IPS DF 19.7 (cell line): Measurements from ENCODE around the gene MRPL21.

Experiments
- DNase-seq: peaks from one replicate; pipeline ENCODE4 v3.0.0-alpha.2; 2013; ENCODE audit warnings: low read depth, low spot score

The MRPL21 gene

DNA sequence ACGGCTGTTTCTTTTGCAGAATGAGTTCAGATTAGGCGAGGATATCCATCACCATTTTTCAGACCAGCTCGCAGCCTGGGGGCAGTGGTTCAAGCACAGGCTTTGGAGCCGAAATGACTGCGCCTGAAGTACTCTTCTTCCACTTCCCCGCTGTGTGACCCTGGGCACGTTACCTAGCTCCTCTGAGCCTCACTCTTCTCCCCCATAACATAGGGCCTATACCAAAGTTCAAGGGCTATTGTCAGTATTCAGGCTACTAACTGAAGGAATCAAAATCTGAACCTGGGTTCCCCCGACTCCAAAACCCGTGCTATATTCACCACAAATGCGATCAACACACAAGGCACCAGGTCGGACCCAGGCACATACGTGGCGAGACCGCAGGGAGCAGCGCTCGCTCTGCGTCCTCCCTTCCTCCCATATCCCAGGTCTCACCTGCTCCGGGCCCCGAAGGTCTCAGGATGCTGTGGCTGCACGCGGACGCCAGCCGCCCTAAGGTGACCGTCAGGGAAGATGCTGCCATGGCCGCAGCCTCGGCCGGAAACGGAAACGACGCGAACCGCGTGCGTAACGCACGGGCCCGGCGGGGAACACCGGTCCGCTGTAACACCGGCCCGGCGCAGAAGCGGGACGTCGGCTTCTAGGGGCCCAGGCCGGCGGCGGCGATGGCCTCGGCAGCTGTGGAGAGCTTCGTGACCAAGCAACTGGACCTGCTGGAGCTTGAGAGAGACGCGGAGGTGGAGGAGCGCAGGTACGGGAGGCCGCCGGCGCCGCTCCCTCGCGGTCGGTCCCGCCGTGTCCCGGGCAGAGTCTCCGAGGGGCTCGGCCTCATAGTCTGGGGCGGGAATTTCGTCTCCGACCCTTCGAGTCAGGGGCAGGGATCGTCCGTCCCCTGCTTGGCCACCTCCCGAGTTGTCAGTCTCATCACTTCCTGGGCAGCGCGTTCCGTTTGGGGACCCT, at the start of gene MRPL21, which contains the start of gene IGHMBP2:
TSS of gene MRPL21 (minus strand) at position 545 of the 960 bp plus-strand sequence. CDS start at position 523, 22 bp downstream.
TSS of gene IGHMBP2 (plus strand) at position 604 of the 960 bp plus-strand sequence. CDS start at position 666, 62 bp downstream.
- DNase-seq: peak; percentile 20

DNA sequence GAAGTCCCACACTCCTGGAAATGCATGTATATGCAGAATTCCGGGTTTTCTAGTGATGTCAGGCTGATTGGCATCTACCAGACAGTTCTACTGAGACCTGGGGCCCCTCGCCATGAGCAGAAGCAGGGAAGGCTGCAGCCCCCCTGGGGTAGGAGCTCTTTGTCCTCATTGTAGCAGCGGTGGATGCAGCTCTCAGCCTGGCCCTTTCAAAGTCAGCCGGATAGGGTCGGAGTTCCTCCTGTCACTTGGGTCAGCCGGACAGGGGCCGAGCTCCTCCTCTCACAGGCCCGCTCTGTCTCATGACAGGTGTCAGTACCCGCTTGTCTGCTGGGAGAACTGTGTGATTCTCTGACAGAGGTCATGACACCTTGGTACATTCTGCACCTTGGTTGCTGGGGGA, 47.1 kb upstream of the MRPL21 start:
- no peak for DNase-seq

DNA sequence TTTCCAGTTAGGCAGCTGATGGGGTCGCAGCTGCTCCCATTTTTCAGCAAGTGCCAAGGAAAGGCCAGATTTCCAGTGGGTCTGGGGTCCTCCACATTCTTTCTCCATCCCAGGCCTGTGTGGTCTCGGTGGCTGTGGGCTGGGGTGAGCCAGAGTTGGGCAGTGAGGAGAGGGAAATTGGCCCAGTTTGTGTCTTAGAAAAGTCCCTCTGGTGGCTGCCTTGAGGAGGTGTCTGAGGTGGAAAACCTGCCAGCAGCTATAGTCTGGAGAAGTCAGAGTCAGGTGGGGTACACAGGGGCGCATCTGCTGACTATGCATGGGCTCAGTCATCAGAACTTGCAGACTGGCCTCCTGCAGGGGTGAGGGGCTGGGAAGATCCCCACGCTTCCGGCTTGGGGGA, 46.6 kb upstream of the MRPL21 start:
- peak; percentile 38 for DNase-seq

DNA sequence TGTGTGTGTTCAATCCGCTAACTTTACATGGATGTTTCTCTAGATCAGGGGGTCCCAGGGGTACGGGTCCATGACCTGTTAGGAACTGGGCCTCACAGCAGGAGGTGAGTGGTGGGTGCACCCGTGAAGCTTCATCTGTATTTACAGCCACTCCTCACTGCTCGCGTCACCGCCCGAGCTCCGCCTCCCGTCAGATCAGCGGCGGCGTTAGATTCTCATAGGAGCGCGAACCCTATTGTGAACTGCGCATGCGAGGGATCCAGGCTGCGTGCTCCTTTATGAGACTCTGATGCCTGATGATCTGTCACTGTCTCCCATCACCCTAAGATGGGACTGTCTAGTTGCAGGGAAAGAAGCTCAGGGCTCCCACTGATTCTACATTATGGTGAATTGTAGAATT, 45.3 kb upstream of the MRPL21 start:
- no peak for DNase-seq

DNA sequence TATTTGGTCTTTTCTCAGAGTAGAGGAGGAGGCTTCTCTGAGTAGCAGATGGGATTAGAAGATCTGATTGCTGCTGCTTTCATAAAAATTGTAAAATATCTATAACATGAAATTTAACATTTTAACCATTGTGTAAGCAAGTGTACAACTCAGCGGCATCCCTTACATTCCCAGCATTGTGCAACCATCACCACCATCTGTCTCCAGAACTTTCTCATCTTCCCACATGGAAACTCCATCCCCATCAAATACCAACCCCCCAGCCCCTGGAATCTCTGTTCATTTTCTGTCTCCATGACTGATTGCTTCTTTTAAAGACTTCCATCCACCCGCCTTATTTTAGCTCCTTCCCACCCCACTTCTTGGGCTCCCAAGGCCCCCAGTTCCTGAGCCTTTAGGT, 44.9 kb upstream of the MRPL21 start:
- no peak for DNase-seq

DNA sequence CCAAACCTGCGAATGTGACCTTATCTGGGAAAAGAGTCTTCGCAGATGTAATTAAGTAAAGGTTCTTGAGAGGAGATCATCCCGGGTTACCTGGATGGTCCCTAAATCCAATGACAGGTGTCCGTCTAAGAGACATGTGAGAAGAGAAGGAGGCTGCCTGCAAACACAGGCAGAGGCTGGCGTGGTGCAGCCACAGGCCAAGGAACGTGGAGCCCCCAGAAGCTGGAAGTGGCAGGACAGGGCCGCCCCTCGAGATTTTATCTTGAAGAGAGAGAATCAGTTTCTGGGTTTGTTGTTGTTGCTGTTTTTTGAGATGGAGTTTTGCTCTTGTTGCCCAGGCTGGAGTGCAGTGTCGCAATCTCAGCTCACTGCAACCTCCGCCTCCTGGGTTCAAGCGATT, 43.5 kb upstream of the MRPL21 start:
- DNase-seq: no peak

- no peak for DNase-seq
Observed at GRCh38 chr11:68946416-68947090, 42.9 kb upstream of the MRPL21 start.

- DNase-seq: no peak
Observed at GRCh38 chr11:68942751-68943271, 39.2 kb upstream of the MRPL21 start.

- DNase-seq: no peak
Observed at GRCh38 chr11:68942095-68942620, 38.5 kb upstream of the MRPL21 start.

DNA sequence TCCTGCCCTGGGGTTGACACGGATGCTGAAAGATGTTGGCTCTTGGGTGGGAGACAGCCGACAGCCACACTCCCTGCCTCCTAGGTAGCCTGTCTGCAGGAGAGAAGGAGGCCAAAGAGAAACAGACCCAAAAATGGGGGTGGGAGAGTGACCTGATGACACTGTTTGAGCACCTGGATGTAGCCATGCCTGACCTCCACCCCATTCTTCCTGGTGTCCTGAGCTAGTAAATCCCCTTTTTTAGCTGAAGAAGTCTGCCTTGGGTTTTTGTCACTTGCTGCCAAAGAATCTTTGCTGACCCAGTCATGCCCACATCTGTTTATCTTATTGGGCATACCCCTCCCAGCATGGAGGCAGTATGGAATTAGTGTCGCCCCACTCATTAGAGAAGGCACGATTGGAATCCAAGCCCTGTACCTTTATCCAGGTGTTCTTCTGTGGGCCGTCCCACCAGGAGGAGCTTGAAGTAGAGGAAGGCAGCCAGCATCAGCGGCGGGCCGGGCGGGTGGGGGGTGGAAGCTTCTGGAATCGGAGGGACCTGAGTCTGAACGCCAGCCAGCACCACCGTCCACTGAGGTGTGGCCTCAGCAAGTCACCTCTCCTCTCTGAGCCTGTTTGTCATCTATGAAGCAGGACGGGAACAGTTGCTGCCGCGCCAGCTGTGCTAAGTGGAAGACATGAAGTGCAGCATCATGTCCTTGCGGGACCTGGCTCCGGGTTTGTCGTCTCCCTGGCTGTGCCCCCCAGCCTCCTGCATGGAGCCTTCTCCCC, 37.9 kb upstream of the MRPL21 start:
- no peak for DNase-seq

DNA sequence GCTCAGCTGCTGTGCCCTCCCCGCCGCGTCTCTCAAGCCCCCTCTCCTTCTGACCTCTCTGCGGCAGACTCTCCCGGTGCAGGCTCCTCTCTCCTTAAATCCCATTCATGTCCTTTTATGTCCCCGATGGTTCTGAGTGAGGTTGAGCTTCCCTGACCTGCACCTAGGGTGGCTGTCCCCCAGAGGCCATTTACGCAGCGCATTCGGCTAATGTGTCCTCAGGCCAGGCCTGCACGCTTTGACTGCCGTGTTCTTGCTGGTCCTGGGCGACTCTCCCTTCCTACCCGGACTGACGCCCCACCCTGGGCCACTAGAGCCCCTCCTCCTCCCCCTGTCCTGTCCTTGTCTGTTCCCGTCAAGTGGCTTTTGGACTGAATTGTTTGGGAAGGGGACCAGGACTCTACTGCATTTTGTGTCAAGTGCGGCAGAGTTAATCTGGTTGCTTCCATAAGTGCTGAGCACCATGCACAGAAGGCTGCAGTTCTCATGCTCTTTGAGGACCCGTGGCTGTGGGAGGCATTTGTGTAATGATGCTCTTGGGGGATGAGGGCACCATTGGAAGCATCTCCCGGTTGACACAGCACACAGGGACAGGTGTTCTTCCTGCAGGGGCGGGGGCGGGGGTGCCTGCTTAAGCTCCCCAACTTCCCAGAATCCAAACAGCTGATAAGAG, 37.2 kb upstream of the MRPL21 start:
- DNase-seq: no peak

DNA sequence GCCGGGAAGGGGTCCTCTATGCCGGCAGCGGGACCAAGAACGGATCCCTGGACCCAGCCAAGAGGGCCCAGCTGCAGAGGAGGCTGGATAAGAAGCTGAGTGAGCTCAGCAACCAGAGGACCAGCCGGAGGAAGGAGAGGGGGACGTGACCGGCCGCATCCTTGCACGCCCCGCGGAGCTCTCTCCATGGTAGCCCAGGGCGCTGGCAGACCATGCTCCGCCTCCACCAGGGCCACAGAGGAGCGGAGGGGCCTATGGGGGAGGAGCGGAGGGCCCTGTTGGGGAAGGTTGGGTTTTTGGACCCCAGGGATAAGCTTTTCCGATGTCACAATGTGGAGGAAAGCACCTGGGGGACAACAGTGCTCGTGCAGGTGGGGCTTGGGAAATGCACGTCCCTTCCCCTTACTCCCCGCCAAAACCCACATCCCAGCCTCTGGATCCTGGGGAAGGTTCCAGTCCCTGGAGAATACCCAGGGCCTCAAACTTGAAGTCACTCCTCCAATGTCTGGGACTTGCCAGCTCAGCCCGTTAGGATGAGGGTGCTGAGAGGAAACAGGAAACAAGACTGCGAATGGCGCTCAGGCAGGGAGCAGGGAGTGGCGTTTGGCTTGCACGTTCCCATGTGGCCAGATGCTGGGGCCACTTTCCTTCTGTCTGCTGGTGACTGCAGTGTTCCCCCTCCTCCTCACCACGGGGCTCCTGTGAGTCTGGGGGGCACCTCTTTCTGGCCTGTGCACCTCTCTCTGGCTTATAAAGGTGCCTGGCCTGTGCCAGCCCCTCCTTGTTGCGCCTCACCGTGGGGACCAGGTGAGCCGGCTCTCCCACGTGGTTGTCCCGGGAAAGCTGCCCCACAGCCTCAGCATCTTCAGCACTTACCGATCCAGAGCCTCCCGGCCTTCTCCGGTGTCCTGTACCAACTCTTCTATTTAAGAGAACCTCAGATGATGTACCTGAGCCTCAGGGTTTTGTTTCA, 36.2 kb upstream of the MRPL21 start:
- no peak for DNase-seq

- no peak for DNase-seq
Observed at GRCh38 chr11:68938816-68939582, 35.4 kb upstream of the MRPL21 start.

GRCh38 chr11:68938088-68938487, 34.5 kb upstream of the MRPL21 start:
- no peak for DNase-seq

DNA sequence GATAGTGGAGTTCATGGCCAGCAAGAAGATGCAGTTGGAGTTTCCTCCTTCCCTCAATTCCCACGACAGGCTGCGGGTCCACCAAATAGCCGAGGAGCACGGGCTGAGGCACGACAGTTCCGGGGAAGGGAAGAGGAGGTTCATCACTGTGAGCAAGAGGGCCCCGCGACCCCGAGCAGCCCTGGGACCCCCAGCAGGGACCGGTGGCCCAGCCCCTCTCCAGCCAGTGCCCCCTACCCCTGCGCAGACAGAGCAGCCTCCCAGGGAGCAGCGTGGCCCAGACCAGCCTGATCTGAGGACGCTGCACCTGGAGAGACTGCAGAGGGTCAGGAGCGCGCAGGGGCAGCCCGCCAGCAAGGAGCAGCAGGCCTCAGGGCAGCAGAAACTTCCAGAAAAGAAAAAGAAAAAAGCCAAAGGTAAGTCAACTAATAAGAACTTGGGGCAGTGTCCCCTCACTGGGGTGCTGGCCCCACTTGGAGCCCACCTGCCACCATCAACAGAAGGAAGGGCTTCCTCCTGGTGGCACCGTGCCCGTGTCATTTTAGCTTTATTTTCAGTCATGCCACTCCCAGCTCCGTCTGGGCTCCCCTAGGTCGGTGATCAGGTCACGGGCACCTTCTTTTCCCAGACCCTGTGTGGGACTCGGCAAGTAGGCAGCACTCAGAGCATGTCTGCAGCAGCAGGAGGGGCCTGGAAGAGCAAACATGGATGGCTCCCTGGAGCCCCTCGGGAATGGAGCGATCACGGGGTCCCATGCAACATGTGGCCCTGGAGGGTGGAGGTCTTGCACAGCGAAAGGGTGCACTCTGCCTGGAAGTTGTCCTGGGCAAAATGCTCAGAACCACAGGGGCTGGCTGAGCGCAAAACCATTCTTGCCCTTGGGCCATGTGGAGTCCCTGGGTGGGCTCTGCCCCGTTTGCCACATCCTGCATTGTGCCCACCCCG, 33.3 kb upstream of the MRPL21 start:
- DNase-seq: no peak

DNA sequence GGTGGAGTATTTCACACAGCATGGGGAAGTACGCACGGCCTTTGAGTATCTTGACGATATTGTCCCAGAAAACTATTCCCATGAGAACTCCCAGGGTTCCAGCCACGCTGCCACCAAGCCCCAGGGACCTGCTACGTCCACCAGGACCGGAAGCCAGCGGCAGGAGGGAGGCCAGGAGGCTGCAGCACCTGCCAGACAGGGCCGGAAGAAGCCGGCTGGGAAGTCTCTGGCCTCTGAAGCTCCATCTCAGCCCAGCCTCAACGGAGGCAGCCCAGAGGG, 32.7 kb upstream of the MRPL21 start:
- no peak for DNase-seq

DNA sequence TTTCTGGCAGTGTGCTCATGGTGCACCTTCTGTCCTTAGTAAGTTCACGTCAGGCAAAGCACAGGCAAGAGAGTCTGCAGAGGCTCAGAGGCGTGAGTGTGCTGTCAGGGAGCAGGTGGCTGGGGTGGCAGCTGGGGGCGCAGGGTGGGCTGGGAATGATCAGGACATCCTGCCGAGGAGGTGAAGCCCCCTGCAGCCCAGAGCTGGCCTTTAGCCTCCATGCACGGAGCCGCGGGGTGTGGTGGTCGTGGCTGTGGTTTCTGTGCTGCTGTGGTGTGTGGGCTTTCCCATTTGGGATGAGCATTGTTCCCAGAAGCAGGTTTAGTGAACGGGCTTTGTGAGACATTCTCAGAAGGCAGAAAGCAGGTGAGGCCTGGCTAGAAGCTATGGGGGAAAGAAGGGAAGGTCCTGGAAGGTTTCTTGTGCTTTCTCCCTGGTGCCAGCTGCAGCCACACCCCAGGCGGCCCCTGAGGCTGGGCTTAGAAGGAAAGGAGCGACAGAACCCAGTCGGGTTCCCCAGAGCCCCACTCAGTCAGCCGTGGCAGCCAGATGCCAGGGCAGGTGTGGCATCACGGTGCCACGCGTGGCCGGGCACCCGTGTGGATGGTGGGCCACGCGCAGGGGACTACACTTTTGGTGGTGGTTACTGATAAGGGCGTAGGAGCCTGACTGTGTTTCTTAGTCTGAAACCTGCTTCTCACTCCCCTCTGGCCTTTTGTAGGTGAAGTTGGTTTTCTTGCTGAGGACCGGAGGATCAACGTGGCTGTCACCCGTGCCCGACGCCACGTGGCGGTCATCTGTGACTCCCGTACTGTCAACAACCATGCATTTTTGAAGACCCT, 32.1 kb upstream of the MRPL21 start:
- no peak for DNase-seq
